GM21423 (cell line): Measurements from ENCODE around the gene MICAL2.

Experiments
- ATAC-seq: cut with Tn5 transposase; IDR thresholded peaks from one replicate; pipeline ENCODE4 v1.9.1; 2021; ENCODE audit warnings: mild to moderate bottlenecking, moderate library complexity; ENCODE audit not compliant: unreplicated experiment

MICAL2 gene

GRCh38 chr11:12182676-12183541, 72.5 kb downstream of the MICAL2 start:
- ATAC-seq: no peak

GRCh38 chr11:12183827-12184620, 73.6 kb downstream of the MICAL2 start:
- no peak for ATAC-seq

DNA sequence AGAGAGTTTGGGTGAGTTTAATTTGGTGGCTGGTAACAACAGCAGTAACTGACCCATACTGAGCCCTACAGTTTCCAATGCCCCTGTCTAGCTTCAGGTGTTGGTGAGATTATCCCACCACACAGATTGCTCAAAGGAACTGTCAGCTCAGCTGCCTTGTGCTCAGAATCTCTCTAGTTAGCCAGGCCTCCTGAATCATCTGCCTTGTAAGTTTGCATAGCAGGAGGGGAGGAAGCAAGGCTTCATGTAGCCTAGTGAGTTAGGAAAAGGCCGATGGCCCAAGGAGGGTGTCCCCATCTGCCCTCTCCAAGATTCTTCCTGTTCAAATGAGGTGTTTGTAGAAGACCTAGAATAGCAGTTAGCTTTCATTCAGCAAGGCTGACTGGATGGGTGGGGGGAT, 74.3 kb downstream of the MICAL2 start:
- no peak for ATAC-seq

DNA sequence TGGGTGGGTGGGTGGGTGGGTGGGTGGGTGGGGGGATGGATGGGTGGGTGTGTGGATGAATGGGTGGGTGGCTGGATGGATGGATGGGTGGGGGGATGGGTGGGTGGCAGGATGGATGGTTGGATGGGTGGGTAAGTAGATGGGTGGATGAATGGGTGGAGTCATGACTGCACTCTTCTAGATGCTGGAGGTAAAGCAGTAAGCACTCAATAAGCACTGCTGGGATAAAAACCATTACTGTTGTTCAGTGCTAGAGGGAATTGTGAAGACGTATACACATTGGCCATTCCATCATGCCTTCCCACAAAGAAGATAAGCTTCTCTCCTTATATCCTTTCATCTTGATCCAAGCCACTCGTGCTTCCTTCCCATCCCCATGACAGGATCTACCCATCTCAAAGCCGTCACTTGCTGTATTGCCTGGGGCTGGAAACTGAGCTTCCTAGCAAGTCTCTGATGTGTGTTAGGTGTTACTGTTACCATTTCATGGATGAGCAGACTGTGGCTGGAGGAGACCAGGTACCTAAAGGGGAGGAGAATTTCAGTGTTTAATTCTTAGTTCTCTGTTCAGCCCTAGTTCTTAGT, 74.8 kb downstream of the MICAL2 start:
- ATAC-seq: no peak

- no peak for ATAC-seq
Observed at GRCh38 chr11:12185914-12186313, 75.5 kb downstream of the MICAL2 start.

GRCh38 chr11:12186701-12187100, 76.3 kb downstream of the MICAL2 start:
- no peak for ATAC-seq

- ATAC-seq: no peak
Observed at GRCh38 chr11:12187399-12187798, 77.0 kb downstream of the MICAL2 start.

GRCh38 chr11:12188548-12189317, 78.3 kb downstream of the MICAL2 start:
- ATAC-seq: peak; percentile 83

DNA sequence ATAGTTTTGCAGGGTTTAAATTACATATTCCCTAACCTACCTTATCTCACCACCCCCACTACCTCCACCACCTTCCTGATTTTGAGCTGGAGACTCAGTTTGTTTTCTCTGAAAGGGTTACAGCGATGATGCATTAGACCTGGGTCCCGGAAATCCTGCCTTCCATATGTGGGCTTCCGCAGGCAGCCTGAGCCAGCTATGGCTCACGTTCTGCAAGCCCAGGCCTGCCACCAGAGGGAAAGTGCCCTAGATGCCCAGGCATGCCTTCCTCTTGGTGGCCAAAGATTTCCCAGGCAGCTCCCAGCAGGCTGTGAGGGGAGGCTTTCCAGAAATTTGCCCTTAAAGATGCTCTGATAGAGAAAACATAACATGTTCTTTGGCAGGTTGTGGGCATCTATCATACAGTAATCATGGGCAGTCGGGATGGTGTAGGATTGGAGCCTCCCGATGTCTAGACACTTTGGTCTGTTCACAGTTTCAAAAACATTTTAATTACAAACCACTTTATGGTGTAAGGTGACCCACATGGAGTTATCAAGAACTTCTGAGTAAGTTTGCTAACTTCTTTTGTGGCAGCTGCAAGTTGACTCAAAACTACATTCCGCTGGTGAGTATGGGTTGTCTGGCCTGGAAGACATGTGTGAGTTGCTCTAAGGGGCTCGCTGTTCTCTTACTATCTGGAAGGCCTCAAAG, 79.3 kb downstream of the MICAL2 start:
- no peak for ATAC-seq

DNA sequence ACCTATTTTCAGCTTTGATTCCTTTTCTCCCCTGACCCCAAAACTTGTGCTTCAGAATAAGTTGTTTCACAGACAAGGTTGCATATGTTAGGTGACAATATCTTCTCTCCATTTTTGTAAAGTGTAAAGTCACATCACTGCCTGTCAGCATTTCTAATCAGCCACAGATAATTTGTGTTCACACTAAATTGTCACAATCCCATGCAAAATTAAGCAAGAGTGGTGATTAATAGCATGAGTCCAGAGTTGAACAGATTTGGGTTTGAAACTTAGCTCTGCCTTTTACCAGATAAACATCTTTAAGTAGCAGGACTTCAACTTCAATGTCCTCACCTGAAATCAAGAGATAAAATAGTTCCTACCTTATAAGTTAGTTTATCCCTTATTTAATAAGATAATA, 80.1 kb downstream of the MICAL2 start:
- ATAC-seq: no peak

GRCh38 chr11:12192794-12193514, 82.6 kb downstream of the MICAL2 start:
- ATAC-seq: no peak

DNA sequence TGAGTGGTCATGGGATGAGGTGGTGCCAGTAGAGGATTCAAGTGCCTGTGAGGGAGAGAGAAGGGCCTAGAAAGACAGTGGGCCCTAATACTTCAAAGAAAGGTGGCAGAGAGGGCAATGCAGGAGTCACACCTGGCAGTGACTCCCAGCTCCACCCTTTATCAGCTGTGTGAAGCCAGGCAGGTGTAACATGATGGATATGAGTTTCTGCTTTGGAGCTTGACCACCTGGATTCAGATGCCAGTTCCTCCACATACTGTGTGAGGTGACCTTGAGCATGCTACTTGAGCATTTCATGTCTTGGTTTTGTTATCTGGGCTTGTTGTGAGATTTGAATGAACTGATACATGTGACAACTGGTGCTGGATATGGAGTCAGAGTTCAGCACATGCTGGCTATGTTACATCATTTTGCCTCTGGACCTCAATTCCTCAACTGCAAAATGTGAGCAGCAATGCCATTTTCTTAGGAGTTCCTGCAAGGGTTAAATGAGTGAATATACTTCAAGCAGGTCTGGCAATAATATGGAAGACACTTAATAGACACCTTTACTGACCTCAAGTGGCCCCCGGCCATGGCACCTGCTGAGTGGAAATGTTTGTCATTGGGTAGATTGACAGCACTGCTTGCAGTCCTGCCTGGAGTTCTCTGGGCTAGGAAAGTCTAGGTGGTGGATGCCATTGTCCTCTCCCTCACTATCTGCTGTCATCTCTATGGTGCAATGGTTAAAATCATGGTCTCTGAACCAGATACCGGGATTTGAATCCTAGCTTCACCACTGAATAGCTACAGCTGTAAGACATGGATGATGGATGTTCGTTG, 83.3 kb downstream of the MICAL2 start:
- no peak for ATAC-seq

GRCh38 chr11:12195768-12196167, 85.4 kb downstream of the MICAL2 start:
- ATAC-seq: peak; percentile 89

GRCh38 chr11:12196308-12196707, 85.9 kb downstream of the MICAL2 start:
- no peak for ATAC-seq

- no peak for ATAC-seq
Observed at GRCh38 chr11:12196872-12197271, 86.5 kb downstream of the MICAL2 start.

- no peak for ATAC-seq
Observed at GRCh38 chr11:12198251-12199222, 88.1 kb downstream of the MICAL2 start.

- no peak for ATAC-seq
Observed at GRCh38 chr11:12199231-12199948, 89.0 kb downstream of the MICAL2 start.
